Transverse colon (tissue), 4 donors: ENCODE measurements around the gene BBX. TPM values are rescaled to one million over a fixed set of nuclear protein-coding genes. Genes with fewer than 3 reads are reported as not detected.

Experiments used
- DNase-seq: peaks from one replicate; pipeline ENCODE4 v3.0.0-alpha.2; 2019
- H3K27ac ChIP-seq, 4 donors: fragments of 200-600 bp; sonication (generic); 2 replicates each; pipeline ENCODE4 v1.5.1; 2016 to 2018; ENCODE audit warnings: inconsistent platforms in 4 of 4
- H3K27me3 ChIP-seq: fragments of 200-600 bp; sonication (generic); 2 replicates; pipeline ENCODE4 v1.5.1; 2017; ENCODE audit warnings: inconsistent platforms
- H3K36me3 ChIP-seq, 4 donors: fragments of 200-600 bp; sonication (generic); 2 replicates each; pipeline ENCODE4 v1.5.1; 2017 to 2019; ENCODE audit warnings: inconsistent platforms in 4 of 4
- H3K4me1 ChIP-seq, 4 donors: fragments of 200-600 bp; sonication (generic); 2 replicates each; pipeline ENCODE4 v1.5.1; 2017 to 2020; ENCODE audit warnings: inconsistent platforms in 4 of 4
- H3K4me3 ChIP-seq, 4 donors: fragments of 200-600 bp; sonication (generic); 1 replicate in 1 of 4; 2 replicates in 3 of 4; pipeline versions ENCODE4 v1.5.1 to v1.6.1; 2017 to 2019; ENCODE audit warnings: inconsistent platforms in 4 of 4
- H3K9me3 ChIP-seq, 2 donors: fragments of 200-600 bp; sonication (generic); 2 replicates each; pipeline ENCODE4 v1.5.1; 2017 to 2019; ENCODE audit warnings: inconsistent platforms in 2 of 2
- CTCF ChIP-seq, 5 experiments: fragments of 200-600 bp in 3 of 5; fragments of 450-650 bp in 2 of 5; sonication (generic) in 3 of 5; IDR thresholded peaks; 1 replicate in 2 of 5; 2 replicates in 3 of 5; pipeline ENCODE4 v1.5.1; 2016 to 2017; ENCODE audit warnings: antibody characterized with exemption in 5 of 5, inconsistent platforms in 3 of 5, mild to moderate bottlenecking in 2 of 5, moderate library complexity in 1 of 5
- EP300 ChIP-seq: sonication (generic); formaldehyde crosslinking; IDR thresholded peaks from one replicate; pipeline ENCODE4 v1.6.1; 2017; ENCODE audit warnings: antibody characterized with exemption, low read depth
- POLR2A ChIP-seq: fragments of 450-650 bp; IDR thresholded peaks from one replicate; pipeline ENCODE4 v1.6.1; 2016; ENCODE audit warnings: antibody characterized with exemption, mild to moderate bottlenecking, moderate library complexity
- POLR2AphosphoS5 ChIP-seq, 3 donors: sonication (generic); formaldehyde crosslinking; IDR thresholded peaks; one replicate each; pipeline ENCODE4 v1.6.1; 2016; ENCODE audit warnings: antibody characterized with exemption in 3 of 3
- WGBS, 2 donors: methylation state at CpG; one replicate each; pipeline ENCODE4 v1.1.5; 2018; ENCODE audit warnings: low coverage in 1 of 2; 5-methylcytosine and 5-hydroxymethylcytosine counted together
- in situ Hi-C, 4 donors: fragments of 200-750 bp; cut with MboI; loops; one replicate each; pipeline versions ENCODE4 v1.15.0 to v1.15.1; 2017; ENCODE audit warnings: low sequenced_read_pairs in 3 of 4, low pct_ligation_motif_present in 1 of 4, low pct_unique_long_range_greater_than_20kb in 1 of 4
- intact Hi-C: fragments of 100-400 bp; cut with DNase I; formaldehyde crosslinking; loops from one replicate; pipeline ENCODE4 v1.15.1; 2023; ENCODE audit warnings: low total_unique reads
- total RNA-seq, 4 donors: library from RNA; depleted of rRNA; stranded (reverse); fragments of >200 nt; gene quantifications; one replicate each; pipeline ENCODE4 v1.1.0, GENCODE V29; 2016

The BBX gene
- total RNA-seq, 4 donors from 2014 or later, result 22.5 to 39.6 (median 33.1) TPM

- in situ Hi-C loops, result loop anchor here in 1 of 4 donors (25.0 kb wide), 1 partner anchor 501 kb away; no protein-coding TSS in a partner anchor
- H3K27me3 ChIP-seq, result no peaks in the 10 kb centered on the region
- intact Hi-C loops, result no loop called here
- H3K36me3 ChIP-seq, result no peaks in the 10 kb centered on the region
- DNase-seq, result no peak
- no peak overlapping the region for H3K4me3 ChIP-seq
- no peak for TF ChIP-seq EP300
- TF ChIP-seq POLR2AphosphoS5 (IDR thresholded peaks at IDR 0.05), result no peak
- TF ChIP-seq CTCF (IDR thresholded peaks at IDR 0.05), result no peak
- TF ChIP-seq POLR2A, result no peak
- no peak overlapping the region for H3K27ac ChIP-seq
- H3K9me3 ChIP-seq, result no peaks in the 10 kb centered on the region
- H3K4me1 ChIP-seq, result no peaks in the 10 kb centered on the region
Observed at GRCh38 chr3:107737914-107738313, 215.2 kb downstream of the BBX start.

GRCh38 chr3:107738486-107739183 is 215.9 kb downstream of the BBX start:
- Histone ChIP-seq H3K9me3 (no peaks in the 10 kb centered on the region), H3K27me3 (no peaks in the 10 kb centered on the region), H3K4me3 (no peak overlapping the region), H3K36me3 (no peaks in the 10 kb centered on the region), H3K27ac (no peak overlapping the region), H3K4me1 (no peaks in the 10 kb centered on the region)
- no peak for DNase-seq
- in situ Hi-C loops (loop anchor here in 1 of 4 donors (25.0 kb wide), 1 partner anchor 501 kb away; no protein-coding TSS in a partner anchor), intact Hi-C loops (no loop called here)
- no peak for TF ChIP-seq POLR2AphosphoS5 (IDR thresholded peaks at IDR 0.05)
- no peak for TF ChIP-seq POLR2A
- no peak for TF ChIP-seq EP300
- no peak for TF ChIP-seq CTCF (IDR thresholded peaks at IDR 0.05)
- whole genome bisulfite sequencing, 2 donors, result 89 to 90% methylated on average over 5 of the region's 5 CpGs

GRCh38 chr3:107739227-107739626 is 216.5 kb downstream of the BBX start:
- in situ Hi-C loops, result loop anchor here in 1 of 4 donors (25.0 kb wide), 1 partner anchor 502 kb away; no protein-coding TSS in a partner anchor
- 61 to 62% methylated on average over 3 of the region's 3 CpGs for WGBS, 2 donors
- no peak for DNase-seq
- H3K36me3 ChIP-seq, result no peaks in the 10 kb centered on the region
- no peak overlapping the region for H3K4me3 ChIP-seq
- H3K27me3 ChIP-seq, result no peaks in the 10 kb centered on the region
- no peak for TF ChIP-seq POLR2A
- H3K9me3 ChIP-seq, result no peaks in the 10 kb centered on the region
- H3K4me1 ChIP-seq, result no peaks in the 10 kb centered on the region
- H3K27ac ChIP-seq, result no peak overlapping the region
- intact Hi-C loops, result no loop called here

GRCh38 chr3:107740992-107741896 is 218.5 kb downstream of the BBX start:
- Histone ChIP-seq H3K36me3 (peaks cover 0 to 5% (median 0%) of the 10 kb centered on the region in 4 donors), H3K27me3 (no peaks in the 10 kb centered on the region), H3K9me3 (no peaks in the 10 kb centered on the region), H3K27ac (no peak overlapping the region), H3K4me3 (no peak overlapping the region), H3K4me1 (no peaks in the 10 kb centered on the region)
- TF ChIP-seq POLR2A, result no peak
- TF ChIP-seq POLR2AphosphoS5 (IDR thresholded peaks at IDR 0.05), result no peak
- no peak for TF ChIP-seq EP300
- TF ChIP-seq CTCF (IDR thresholded peaks at IDR 0.05), result peak; percentile 45 to 57 (median 46)
- no peak for DNase-seq
- WGBS, 2 donors, result 61 to 62% methylated on average over 6 of the region's 6 CpGs
- in situ Hi-C loops, result loop anchor here in 1 of 4 donors (10.0 to 25.0 kb wide), 2 partner anchors 66 to 504 kb away; no protein-coding TSS in a partner anchor
- intact Hi-C loops, result loop anchor here (5.0 kb wide), 1 partner anchor 504 kb away; no protein-coding TSS in a partner anchor
